Embryonic facial prominence (tissue), 1 donor: ENCODE measurements around the gene CPNE8.

ENCODE experiments used
- DNase-seq: peaks from one replicate; pipeline ENCODE4 v3.0.0-alpha.2; 2016; ENCODE audit errors: extremely low spot score

The CPNE8 gene

GRCh38 chr12:38633511-38633910 lies 271.9 kb downstream of the CPNE8 start:
- no peak for DNase-seq

GRCh38 chr12:38629064-38629463 lies 276.3 kb downstream of the CPNE8 start:
- no peak for DNase-seq

DNA sequence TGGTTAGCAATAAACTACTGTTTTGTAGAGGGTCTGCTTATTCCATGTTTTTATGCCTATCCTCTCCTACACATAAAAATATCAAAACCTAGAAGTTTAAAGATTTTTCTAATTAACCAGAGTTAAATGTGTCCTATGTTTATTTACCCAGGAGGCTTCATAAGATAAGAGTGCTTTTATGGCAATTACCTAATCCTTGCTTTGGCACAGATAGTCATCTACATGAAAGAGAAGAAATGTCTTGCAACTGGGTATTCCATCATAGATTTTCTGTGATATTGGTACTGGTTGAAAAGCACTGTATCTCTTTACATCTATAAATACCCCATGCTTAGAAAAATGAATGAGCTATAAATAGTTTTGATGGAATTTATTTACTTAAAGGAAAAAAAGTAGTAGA lies 277.1 kb downstream of the CPNE8 start:
- DNase-seq = no peak

DNA sequence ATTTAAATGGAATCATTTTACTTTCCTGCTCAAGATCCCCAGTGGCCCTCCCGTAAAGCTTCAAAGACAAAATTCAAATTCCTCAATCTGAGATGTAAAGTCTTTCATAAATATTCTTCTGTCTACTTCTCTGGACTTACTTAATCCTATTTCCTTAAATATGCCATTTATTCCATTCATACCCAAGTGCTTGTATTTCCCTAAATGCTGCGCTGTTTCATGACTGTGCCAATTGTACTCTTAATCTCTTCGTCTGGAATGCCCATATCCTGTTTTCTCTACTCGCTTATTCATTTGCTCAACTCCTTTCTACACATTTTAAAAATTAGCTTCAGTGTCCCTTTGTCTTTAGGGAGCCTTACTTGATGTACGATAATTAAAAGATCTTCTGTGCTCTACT lies 280.1 kb downstream of the CPNE8 start:
- no peak for DNase-seq

- no peak for DNase-seq
Observed at GRCh38 chr12:38614171-38614570, 291.2 kb downstream of the CPNE8 start.

- DNase-seq = no peak
Observed at GRCh38 chr12:38610808-38611350, 294.5 kb downstream of the CPNE8 start.

GRCh38 chr12:38607295-38607694 lies 298.1 kb downstream of the CPNE8 start:
- no peak for DNase-seq
